Naive B cell (primary cell): ENCODE measurements around the gene ALDH4A1. TPM values are rescaled to one million over a fixed set of nuclear protein-coding genes. Genes with fewer than 3 reads are reported as not detected.
"Not testable (repeated sequence)": the region's sequence is repeated elsewhere in the genome, so short reads cannot be mapped to it uniquely, and the experiment has no call there.

ENCODE experiments used
- ATAC-seq, 2 donors: fragments of 150-1000 bp; cut with Tn5 transposase; 2 replicates each; pipeline ENCODE4 v1.10.0; 2021; ENCODE audit warnings: low read depth in 2 of 2, mild to moderate bottlenecking in 2 of 2, moderate library complexity in 2 of 2
- DNase-seq: peaks from one replicate; pipeline ENCODE4 v3.0.0; 2022
- H3K27ac Mint-ChIP-seq, 6 donors: one replicate each; pipeline ENCODE4 v1.8.0; 2020 to 2022; ENCODE audit warnings: mild to moderate bottlenecking in 6 of 6, mixed read lengths in 6 of 6, moderate library complexity in 5 of 6, inconsistent platforms in 2 of 6
- H3K27me3 Mint-ChIP-seq, 3 donors: one replicate each; pipeline ENCODE4 v1.8.0; 2021 to 2022; ENCODE audit warnings: mixed read lengths in 3 of 3, mild to moderate bottlenecking in 1 of 3
- H3K36me3 Mint-ChIP-seq, 2 donors: one replicate each; pipeline ENCODE4 v1.8.0; 2020 to 2022; ENCODE audit warnings: mixed read lengths in 2 of 2, inconsistent platforms in 1 of 2, mild to moderate bottlenecking in 1 of 2
- H3K4me1 Mint-ChIP-seq, 3 donors: one replicate each; pipeline ENCODE4 v1.8.0; 2020 to 2022; ENCODE audit warnings: mixed read lengths in 3 of 3, inconsistent platforms in 1 of 3, mild to moderate bottlenecking in 1 of 3, moderate library complexity in 1 of 3
- H3K4me3 Mint-ChIP-seq, 8 donors: one replicate each; pipeline ENCODE4 v1.8.0; 2020 to 2022; ENCODE audit warnings: mild to moderate bottlenecking in 8 of 8, mixed read lengths in 8 of 8, moderate library complexity in 8 of 8, inconsistent platforms in 2 of 8
- H3K9me3 Mint-ChIP-seq, 7 donors: one replicate each; pipeline ENCODE4 v1.8.0; 2020 to 2022; ENCODE audit warnings: mixed read lengths in 7 of 7, mild to moderate bottlenecking in 5 of 7, inconsistent platforms in 2 of 7, moderate library complexity in 1 of 7
- polyA plus RNA-seq, 6 donors: library from polyadenylated mRNA; unstranded; fragments of 300-500 nt; fragmentation: Illumina TruSeq; gene quantifications; one replicate each; pipeline ENCODE4 v1.2.3, GENCODE V29; 2021; ENCODE audit warnings: low read depth in 6 of 6

Gene ALDH4A1
- polyA plus RNA-seq, 6 donors from 2014 or later, result 0.96 to 6.7 (median 1.1) TPM

DNA sequence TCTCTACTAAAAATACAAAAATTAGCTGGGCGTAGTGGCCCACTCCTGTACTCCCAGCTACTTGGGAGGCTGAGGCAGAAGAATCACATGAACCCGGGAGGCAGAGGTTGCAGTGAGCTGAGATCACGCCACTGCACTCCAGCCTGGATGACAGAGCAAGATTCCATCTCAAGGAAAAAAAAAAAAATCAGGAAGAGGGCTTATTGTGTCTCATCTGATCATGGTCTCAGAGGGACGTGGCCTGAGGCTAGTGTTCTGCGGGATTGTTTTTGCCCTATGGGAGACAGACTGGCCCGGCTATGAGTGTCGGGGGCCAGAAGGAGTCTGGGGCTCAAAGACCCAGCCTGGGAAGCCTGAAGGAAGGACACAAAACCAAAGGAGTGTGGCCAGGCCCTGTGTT, 10.5 kb downstream of the ALDH4A1 start:
- not testable (repeated sequence) for ATAC-seq, H3K4me3 Mint-ChIP-seq, H3K9me3 Mint-ChIP-seq, H3K4me1 Mint-ChIP-seq, H3K27me3 Mint-ChIP-seq, DNase-seq, H3K36me3 Mint-ChIP-seq
- peak overlapping the region in 1 of 6 donors; percentile 27 for H3K27ac Mint-ChIP-seq

DNA sequence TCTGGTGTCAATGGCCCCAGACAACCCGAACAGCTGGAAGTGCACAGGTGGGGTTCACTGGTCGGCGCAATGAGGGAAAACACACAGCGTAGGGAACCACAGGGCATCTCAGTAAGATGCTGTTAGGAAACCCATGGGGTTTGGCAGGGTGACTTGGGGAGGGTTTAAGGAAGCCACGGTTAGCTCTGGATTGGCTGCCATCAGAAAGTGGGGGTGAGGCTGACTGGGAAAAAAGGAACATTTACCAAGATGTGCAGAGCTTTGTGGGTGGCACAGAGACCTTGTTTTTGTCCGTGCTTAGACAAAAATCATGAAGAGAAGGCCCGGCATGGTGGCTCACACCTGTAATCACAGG, 11.0 kb downstream of the ALDH4A1 start:
- Mint-ChIP-seq H3K4me1 (peaks cover 0 to 5% (median 0%) of the 10 kb centered on the region in 3 donors), H3K36me3 (no peaks in the 10 kb centered on the region), H3K27ac (peak overlapping the region in 1 of 6 donors; percentile 27), H3K9me3 (no peaks in the 10 kb centered on the region), H3K4me3 (no peak overlapping the region), H3K27me3 (no peaks in the 10 kb centered on the region)
- ATAC-seq, result no peak
- DNase-seq, result no peak

DNA sequence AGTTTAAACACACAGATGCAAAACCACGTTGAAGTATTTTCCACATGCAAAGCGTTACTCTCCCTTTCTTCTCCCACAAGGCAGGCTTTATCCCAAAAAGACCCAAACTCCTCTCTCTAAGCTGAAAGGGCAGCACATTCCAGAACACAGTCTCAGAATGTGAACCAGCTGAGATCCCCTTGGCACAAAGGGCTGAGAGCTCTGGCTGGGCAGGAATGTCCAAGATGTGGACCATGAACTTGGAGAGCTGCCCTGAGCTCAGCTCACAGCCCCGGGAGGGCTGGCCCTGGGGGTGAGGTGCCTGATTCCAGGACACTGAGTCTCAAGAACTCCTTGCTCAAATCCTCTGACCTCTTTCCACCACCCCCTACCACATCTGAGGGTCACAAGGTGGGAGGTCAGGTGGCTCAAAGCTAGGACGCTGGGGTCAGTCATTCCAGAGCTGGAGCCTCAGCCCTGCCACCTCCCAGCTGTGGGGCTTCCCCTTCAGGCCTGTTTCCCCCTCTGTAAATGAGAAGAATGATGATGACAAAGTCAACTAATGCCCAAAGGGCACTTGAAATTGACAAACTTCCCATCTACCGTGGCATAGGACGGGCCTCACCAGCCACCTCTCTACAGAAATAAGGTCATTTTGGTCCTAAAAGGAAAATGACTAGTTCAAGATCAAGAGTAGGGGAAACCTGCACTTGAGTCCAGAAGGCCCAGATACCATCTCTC, 11.5 kb downstream of the ALDH4A1 start:
- Mint-ChIP-seq H3K4me1 (peaks cover 0 to 5% (median 0%) of the 10 kb centered on the region in 3 donors), H3K4me3 (no peak overlapping the region), H3K27ac (no peak overlapping the region), H3K27me3 (no peaks in the 10 kb centered on the region), H3K36me3 (no peaks in the 10 kb centered on the region), H3K9me3 (no peaks in the 10 kb centered on the region)
- ATAC-seq (no peak), DNase-seq (no peak)

DNA sequence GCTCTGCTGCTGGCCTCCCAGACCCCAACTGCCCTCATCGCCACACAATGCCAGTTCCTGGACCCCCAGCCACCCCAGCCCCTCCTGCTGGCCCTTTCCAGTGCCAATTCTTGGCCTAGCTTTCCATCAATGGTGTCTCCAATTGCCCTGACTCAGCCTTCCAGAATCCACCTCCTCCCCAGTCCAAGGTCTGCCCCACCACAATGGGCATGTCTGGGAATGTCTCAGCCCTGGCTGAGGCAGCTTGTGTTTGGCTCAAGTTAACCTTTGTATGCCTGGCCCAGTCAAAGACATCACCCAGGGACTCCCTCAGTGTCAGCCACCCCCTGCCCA, 16.4 kb downstream of the ALDH4A1 start:
- Mint-ChIP-seq H3K4me1 (no peaks in the 10 kb centered on the region), H3K36me3 (no peaks in the 10 kb centered on the region), H3K27me3 (no peaks in the 10 kb centered on the region), H3K9me3 (no peaks in the 10 kb centered on the region), H3K4me3 (no peak overlapping the region), H3K27ac (peak overlapping the region in 3 of 6 donors; percentile 38 to 67 (median 56))
- DNase-seq (no peak), ATAC-seq (no peak)

DNA sequence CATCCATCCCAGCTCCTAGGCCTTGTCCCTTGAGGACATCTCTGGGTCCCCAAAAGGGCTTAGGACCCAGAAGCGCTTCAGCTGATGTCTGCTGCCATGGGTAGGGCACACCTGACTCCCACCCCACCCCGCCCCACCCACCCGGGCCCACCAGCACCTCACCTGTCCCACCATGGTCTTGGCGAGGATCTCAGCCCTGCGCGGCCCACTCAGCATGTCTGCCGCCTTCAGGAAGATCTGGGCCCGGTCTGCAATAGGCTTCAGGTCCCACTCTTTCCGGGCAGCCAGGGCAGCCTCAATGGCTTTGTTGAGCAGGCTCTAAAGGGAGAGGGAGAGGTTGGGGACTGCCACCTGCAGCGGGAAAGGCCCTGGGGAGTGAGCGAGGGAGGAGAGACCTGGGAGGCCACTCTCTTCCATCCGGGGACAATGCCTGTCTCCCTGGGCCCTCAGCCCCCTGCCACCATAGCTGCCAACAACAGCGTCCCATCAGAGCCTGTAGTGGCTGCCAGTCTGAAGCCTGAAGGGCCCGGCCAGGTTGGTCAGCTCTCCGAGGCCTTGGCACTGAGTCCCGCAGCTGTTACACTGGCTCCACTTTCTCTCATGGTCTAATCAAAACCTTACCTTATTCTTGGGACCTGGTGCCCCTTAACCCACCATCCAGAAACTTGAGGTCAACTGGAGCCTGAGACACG, 16.9 kb downstream of the ALDH4A1 start:
- DNase-seq, result no peak
- Mint-ChIP-seq H3K27me3 (no peaks in the 10 kb centered on the region), H3K27ac (peak overlapping the region in 1 of 6 donors; percentile 38), H3K36me3 (no peaks in the 10 kb centered on the region), H3K4me3 (no peak overlapping the region), H3K9me3 (no peaks in the 10 kb centered on the region), H3K4me1 (no peaks in the 10 kb centered on the region)
- no peak for ATAC-seq

DNA sequence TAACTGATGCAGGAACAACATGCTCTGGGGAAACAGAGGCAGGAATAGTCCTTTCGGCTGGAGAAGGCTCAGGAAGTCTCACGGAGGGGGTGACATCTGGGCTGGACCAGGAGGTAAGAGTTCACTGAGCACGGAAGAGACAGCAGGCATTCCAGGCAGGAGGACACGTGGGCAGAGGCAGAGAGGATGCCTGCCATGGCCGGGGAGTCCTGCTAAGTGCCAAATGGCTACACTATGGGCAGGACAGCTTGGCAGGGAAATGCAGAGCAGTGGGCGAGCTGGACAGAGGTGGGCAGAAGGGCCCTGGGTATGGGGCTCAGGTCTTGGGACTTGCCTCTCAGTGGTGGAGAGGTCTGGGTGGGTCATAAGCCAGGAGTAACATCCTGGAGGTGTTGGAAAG, 17.6 kb downstream of the ALDH4A1 start:
- Mint-ChIP-seq H3K9me3 (no peaks in the 10 kb centered on the region), H3K4me1 (no peaks in the 10 kb centered on the region), H3K36me3 (no peaks in the 10 kb centered on the region), H3K27me3 (no peaks in the 10 kb centered on the region), H3K4me3 (no peak overlapping the region), H3K27ac (peak overlapping the region in 1 of 6 donors; percentile 76)
- ATAC-seq (no peak), DNase-seq (no peak)

DNA sequence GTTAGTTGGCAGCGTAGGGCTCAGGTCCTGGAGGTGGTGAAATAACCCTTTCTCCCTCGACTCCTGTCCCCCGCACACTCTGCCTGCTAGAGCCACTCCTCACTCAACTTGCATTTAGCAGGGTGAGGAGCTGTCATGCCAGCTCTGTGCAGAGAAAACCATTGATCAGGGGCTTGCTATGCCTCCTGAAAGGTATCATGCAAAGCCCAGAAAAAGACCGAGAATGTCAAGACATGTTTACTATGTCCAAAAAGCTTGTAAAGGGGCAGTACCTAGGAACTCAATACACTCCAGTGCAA, 18.0 kb downstream of the ALDH4A1 start:
- no peak for DNase-seq
- no peaks in the 10 kb centered on the region for H3K27me3 Mint-ChIP-seq
- no peak overlapping the region for H3K4me3 Mint-ChIP-seq
- H3K9me3 Mint-ChIP-seq, result no peaks in the 10 kb centered on the region
- no peak for ATAC-seq
- H3K4me1 Mint-ChIP-seq, result no peaks in the 10 kb centered on the region
- no peaks in the 10 kb centered on the region for H3K36me3 Mint-ChIP-seq
- no peak overlapping the region for H3K27ac Mint-ChIP-seq

DNA sequence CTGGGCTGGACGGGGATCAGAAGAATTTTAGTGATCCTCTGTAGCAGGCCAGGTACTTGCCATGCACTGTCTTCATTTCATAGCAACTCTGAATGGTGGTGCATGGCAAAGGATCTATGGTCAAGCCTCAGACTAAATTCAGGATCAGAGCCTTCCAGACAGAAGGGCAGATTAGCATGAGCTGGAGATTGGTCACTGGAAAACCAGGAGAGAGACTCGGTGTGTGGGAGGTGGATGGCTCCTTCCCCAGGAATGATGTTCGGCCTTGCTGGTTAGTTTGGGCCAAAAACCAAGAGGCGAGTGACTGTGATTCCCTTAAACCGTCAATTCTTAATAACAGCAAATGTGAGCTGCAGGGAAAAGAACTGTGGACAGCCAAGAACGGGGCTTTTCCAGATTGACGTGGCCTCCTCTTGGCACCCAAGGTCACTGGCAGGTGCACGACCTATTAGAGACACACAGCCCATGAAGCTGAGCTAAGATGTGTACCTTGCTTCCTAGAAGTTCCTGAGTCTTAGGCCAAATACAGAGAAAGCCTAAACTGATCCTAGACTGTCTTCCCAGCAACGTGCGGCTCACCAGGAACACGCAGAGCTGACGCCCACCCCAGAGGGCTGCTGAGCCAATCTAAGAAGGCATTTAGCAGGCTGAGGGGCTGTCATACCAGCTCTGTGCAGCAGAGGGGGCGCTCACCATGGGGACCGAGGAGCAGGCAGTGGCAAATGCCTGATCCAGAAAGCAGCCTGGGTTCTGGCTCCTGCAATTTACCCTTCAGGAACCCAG, 18.5 kb downstream of the ALDH4A1 start:
- ATAC-seq (peak; percentile 53 to 63), DNase-seq (peak; percentile 46)
- H3K27ac Mint-ChIP-seq, result no peak overlapping the region
- H3K4me3 Mint-ChIP-seq, result no peak overlapping the region
- no peaks in the 10 kb centered on the region for H3K9me3 Mint-ChIP-seq
- H3K4me1 Mint-ChIP-seq, result no peaks in the 10 kb centered on the region
- H3K36me3 Mint-ChIP-seq, result no peaks in the 10 kb centered on the region
- H3K27me3 Mint-ChIP-seq, result no peaks in the 10 kb centered on the region

DNA sequence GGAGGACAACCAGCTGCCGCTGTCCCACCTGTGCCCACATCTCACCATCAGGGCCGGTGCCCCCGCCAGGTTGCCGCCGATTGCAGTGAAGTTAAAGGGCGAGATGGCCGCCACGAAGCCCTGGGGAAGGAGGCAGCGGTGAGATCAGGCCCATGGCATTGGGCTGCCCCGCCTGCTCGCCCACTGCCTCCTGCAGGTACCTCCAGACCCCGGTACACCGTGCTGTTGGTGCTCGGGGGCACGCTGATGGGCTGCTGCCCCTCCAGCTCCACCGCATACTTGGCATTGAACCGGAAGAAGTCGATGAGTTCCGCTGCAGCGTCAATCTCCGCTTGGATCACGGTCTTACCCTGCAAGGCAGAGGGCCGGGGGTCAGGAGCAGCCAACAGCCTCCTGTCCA, 19.3 kb downstream of the ALDH4A1 start:
- Mint-ChIP-seq H3K36me3 (no peaks in the 10 kb centered on the region), H3K27me3 (no peaks in the 10 kb centered on the region), H3K4me3 (no peak overlapping the region), H3K27ac (no peak overlapping the region), H3K9me3 (no peaks in the 10 kb centered on the region), H3K4me1 (no peaks in the 10 kb centered on the region)
- ATAC-seq (no peak), DNase-seq (no peak)

DNA sequence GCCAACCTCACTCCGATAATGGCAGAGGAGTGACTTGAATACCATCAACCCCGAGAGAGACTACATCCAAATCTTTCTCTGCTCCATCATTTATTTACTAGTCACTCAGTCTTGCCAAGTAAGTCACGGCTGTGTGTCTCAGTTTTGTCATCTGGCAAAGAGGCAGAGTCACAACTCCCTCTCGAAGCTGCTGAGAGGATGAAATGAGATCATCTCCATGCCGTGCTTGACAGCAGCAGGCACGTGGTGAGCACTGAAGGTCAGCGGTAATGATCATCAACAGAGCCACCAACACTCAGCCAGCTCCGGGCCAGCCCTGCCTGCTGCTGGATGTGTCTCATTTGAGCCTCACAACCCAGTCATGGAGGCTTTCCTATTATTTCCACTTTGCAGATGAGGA, 19.9 kb downstream of the ALDH4A1 start:
- H3K27ac Mint-ChIP-seq, result no peak overlapping the region
- H3K4me3 Mint-ChIP-seq, result no peak overlapping the region
- no peak for ATAC-seq
- H3K4me1 Mint-ChIP-seq, result no peaks in the 10 kb centered on the region
- H3K36me3 Mint-ChIP-seq, result no peaks in the 10 kb centered on the region
- no peaks in the 10 kb centered on the region for H3K9me3 Mint-ChIP-seq
- H3K27me3 Mint-ChIP-seq, result no peaks in the 10 kb centered on the region
- no peak for DNase-seq

DNA sequence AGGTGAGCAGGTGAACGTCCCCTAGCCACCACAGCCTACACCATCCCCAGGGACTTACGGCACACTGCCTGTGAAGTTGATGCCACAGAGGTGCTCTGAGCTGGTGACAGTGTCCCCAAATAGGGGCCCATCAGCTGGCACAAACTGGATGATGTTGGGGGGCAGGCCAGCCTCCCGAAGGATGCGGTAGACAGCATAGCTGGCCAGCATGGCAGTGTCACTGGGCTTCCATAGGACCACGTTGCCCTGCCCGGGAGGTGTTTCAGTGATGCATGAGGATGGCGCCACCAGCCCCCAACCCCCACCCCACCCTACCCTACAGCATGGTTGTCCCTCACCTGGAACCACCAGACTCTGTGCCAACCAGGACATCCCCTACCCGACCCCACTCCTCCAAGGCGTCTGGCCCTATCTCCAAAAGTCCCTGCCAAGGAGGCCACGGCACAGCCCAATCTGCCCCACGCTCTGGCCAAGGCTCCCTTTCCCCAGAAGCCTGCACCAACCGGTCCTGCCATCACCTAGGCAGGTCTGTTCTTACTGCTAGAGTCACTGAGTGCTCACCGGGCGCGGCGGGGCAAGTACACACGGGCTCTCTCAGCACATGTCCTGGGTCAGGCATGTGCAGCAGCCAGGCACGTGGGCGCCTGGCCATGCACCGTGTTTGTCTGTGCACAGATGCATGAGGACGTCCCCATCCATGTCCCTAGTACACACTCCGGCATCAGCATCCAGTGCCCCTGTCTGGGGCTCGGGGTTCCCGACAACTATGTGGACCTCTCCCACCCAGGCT, 20.5 kb downstream of the ALDH4A1 start:
- no peak overlapping the region for H3K27ac Mint-ChIP-seq
- H3K36me3 Mint-ChIP-seq, result no peaks in the 10 kb centered on the region
- no peak overlapping the region for H3K4me3 Mint-ChIP-seq
- ATAC-seq (no peak), DNase-seq (no peak)
- H3K9me3 Mint-ChIP-seq, result no peaks in the 10 kb centered on the region
- H3K27me3 Mint-ChIP-seq, result no peaks in the 10 kb centered on the region
- no peaks in the 10 kb centered on the region for H3K4me1 Mint-ChIP-seq

DNA sequence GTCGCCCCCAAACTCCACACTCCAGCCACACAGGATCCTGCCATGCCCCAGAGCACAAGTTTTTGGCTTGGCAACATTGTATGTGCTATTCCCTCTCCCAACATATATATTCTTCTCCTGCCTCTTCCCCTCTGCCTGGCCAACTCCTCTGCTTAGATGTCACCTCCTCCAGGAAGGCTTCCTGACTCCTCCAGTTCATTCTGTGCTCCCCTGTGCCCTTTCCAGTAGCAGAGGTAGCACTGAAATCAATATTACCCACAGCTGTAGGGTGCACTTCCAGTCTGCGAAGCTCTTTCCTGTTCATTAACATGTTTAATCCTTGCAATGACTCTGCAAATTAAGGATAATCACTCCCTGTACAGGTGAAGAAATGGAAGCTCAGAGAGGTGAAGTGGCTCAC, 21.2 kb downstream of the ALDH4A1 start:
- H3K9me3 Mint-ChIP-seq, result no peaks in the 10 kb centered on the region
- no peaks in the 10 kb centered on the region for H3K4me1 Mint-ChIP-seq
- H3K36me3 Mint-ChIP-seq, result no peaks in the 10 kb centered on the region
- DNase-seq, result no peak
- no peak for ATAC-seq
- H3K27me3 Mint-ChIP-seq, result no peaks in the 10 kb centered on the region
- H3K4me3 Mint-ChIP-seq, result peak overlapping the region in 1 of 8 donors; percentile 56
- H3K27ac Mint-ChIP-seq, result peak overlapping the region in 1 of 6 donors; percentile 28

DNA sequence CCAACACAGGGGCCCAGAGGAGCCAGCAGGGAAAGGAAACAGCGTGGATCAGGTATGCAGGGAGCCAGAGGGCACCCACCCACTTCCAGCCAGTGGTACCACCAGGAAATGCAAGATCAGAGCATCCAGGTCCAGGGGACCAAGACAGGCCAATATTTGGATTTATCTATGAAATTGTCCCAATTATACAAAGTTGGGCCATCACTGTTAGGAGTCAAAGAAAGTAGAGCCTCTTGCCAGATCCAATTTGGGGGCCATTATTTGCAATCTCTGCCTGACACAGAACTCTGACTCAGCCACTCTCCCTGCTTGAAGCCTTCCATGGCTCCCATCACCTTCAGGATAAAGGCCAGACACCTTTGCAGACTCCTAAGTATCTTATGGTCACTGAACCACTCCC, 21.8 kb downstream of the ALDH4A1 start:
- Mint-ChIP-seq H3K4me3 (no peak overlapping the region), H3K9me3 (no peaks in the 10 kb centered on the region), H3K27ac (no peak overlapping the region), H3K27me3 (no peaks in the 10 kb centered on the region), H3K36me3 (no peaks in the 10 kb centered on the region), H3K4me1 (peaks cover 0 to under 1% (median 0%) of the 10 kb centered on the region in 3 donors)
- DNase-seq (no peak), ATAC-seq (no peak)
